Measurements from ENCODE around the gene TMEM94. TPM values are rescaled to one million over a fixed set of nuclear protein-coding genes. Genes with fewer than 3 reads are reported as not detected.
A peak's percentile ranks its signal among the peaks of the same experiment; 100 is the strongest.

The TMEM94 gene
- total and polyA plus RNA-seq, 2 of the 13 experiments (the other 11 are each of a cell fraction or from before 2014, with no cell fraction given): 32.6 to 134 TPM

DNA sequence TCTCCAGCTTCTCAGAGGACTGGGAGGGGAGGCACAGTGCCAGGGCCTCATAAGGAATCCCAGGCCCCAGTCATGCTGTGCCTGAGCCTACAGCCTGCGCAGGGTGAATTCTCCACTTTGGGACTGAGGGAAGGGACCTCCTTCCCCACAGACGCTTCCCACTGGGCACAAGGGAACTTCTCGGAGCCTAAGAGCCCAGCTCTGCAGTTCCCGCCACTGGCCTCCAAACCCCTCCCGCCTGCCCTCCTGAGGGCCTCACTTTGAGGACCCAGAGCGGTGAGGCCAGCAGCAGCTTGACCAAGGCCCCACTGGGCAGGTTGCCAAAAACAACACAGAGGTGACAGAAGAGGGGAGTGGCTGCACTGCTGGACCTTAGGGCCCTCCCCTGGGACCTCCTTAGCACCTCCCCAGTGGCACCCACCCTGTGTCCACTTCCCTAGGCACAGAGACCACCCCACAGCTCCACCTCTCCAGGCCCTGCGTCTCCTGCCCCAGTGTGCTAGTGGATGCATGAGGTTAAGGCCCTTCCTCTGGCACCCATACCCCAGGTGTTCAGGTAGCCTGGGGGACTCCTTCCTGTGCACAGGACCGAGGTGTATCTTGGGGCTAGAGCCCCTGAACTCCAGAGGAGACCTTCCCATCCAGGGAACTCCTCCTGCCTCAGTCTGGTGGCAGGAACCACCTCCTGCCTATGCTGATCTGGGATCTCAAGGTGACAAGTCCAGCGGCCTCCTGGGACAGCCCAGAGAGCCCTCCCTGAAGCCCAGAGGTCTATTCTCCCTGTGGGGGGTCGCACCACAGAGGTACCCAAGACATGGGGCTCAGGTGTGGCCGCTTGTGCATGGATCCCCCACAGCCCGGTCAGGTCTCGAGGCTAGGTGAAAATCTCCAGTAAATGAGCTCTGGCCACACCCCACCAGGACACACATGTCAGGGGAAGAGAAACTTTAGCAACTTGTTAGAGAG is 55.5 kb downstream of the TMEM94 start (continued):
- TF ChIP-seq, protein P1, sequence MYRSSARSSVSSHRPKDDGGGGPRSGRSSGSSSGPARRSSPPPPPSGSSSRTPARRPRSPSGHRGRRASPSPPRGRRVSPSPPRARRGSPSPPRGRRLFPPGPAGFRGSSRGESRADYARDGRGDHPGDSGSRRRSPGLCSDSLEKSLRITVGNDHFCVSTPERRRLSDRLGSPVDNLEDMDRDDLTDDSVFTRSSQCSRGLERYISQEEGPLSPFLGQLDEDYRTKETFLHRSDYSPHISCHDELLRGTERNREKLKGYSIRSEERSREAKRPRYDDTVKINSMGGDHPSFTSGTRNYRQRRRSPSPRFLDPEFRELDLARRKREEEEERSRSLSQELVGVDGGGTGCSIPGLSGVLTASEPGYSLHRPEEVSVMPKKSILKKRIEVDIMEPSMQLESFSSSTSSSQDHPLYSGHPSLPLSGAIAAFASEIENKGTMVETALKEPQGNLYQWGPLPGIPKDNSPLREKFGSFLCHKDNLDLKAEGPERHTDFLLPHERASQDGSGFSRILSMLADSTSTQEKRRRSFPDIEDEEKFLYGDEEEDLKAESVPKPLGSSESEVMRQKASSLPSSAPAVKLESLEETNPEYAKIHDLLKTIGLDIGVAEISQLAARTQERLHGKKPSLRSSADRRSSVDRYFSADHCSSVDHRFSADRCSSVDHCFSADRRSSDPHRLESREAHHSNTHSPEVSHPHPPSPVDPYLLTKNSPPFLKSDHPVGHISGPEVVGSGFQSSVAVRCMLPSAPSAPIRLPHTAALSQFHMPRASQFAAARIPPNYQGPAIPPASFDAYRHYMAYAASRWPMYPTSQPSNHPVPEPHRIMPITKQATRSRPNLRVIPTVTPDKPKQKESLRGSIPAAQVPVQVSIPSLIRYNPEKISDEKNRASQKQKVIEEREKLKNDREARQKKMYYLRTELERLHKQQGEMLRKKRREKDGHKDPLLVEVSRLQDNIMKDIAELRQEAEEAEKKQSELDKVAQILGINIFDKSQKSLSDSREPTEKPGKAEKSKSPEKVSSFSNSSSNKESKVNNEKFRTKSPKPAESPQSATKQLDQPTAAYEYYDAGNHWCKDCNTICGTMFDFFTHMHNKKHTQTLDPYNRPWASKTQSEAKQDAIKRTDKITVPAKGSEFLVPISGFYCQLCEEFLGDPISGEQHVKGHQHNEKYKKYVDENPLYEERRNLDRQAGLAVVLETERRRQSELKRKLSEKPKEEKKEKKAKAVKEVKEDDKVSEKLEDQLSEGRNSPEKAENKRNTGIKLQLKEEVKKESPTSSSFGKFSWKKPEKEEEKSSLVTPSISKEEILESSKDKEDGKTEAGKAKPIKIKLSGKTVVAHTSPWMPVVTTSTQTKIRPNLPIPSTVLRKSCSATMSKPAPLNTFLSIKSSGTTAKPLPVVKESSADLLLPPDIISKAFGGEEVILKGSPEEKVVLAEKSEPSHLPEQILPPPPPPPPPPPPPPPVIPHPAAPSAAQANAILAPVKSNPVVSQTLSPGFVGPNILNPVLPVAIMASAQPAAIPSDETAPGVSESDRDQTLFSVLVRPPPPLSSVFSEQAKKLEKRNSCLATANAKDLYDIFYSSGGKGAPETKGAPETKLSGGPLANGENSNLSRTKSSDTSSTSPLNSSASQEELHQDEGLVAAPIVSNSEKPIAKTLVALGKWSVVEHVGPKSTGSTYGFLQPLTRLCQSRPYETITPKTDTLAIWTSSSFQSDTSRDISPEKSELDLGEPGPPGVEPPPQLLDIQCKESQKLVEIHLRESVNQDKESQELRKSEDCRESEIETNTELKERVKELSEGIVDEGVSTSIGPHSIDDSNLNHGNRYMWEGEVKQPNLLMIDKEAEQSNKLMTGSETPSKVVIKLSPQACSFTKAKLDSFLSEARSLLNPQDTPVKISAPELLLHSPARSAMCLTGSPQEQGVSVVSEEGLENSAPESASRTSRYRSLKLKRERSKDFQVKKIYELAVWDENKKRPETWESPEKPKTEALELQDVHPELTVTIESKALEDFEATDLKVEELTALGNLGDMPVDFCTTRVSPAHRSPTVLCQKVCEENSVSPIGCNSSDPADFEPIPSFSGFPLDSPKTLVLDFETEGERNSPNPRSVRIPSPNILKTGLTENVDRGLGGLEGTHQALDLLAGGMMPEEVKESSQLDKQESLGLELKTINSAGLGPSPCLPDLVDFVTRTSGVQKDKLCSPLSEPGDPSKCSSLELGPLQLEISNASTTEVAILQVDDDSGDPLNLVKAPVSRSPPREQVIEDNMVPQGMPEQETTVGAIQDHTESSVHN (CRISPR knock-in tag; IDR thresholded peaks at IDR 0.05): peak; percentile 85
- TF ChIP-seq ZNF430 (CRISPR knock-in tag; IDR thresholded peaks at IDR 0.05) (peak; percentile 90; the same call in 1 of the 2 replicates), KDM5A (IDR thresholded peaks at IDR 0.05; ENCODE audit: borderline replicate concordance, low read length) (no peak), PCBP1 (IDR thresholded peaks at IDR 0.05; ENCODE audit: borderline replicate concordance, low read depth, low read length) (0 out of 2 replicates have a peak, but pooled peaks have one; percentile 46), NFYB (CRISPR knock-in tag; IDR thresholded peaks at IDR 0.05) (0 out of 2 replicates have a peak, but pooled peaks have one; percentile 17), ZNF292 (CRISPR knock-in tag; IDR thresholded peaks at IDR 0.05; ENCODE audit: borderline replicate concordance, low read depth) (peak; percentile 94), PAWR (CRISPR knock-in tag; IDR thresholded peaks at IDR 0.05; ENCODE audit: borderline replicate concordance) (no peak), KLF11 (CRISPR knock-in tag; IDR thresholded peaks at IDR 0.05) (peak; percentile 86; the same call in 1 of the 2 replicates), ZNF234 (CRISPR knock-in tag; conservative IDR thresholded peaks at IDR 0.05) (no peak), RFXAP (CRISPR knock-in tag; IDR thresholded peaks at IDR 0.05; ENCODE audit: borderline replicate concordance) (no peak), NFE2L1 (CRISPR knock-in tag; IDR thresholded peaks at IDR 0.05; ENCODE audit: borderline replicate concordance) (0 out of 2 replicates have a peak, but pooled peaks have one; percentile 18), SIX1 (CRISPR knock-in tag; IDR thresholded peaks at IDR 0.05; ENCODE audit: borderline replicate concordance) (no peak), TEAD3 (CRISPR knock-in tag; optimal IDR thresholded peaks at IDR 0.05; ENCODE audit: borderline replicate concordance) (peak; percentile 64), GLMP (CRISPR knock-in tag; IDR thresholded peaks at IDR 0.05; ENCODE audit: borderline replicate concordance) (no peak), MZF1 (CRISPR knock-in tag; IDR thresholded peaks at IDR 0.05; ENCODE audit: borderline replicate concordance) (0 out of 2 replicates have a peak, but pooled peaks have one; percentile 92), RORA (CRISPR knock-in tag; IDR thresholded peaks at IDR 0.05) (no peak)
- TF ChIP-seq, protein P2, sequence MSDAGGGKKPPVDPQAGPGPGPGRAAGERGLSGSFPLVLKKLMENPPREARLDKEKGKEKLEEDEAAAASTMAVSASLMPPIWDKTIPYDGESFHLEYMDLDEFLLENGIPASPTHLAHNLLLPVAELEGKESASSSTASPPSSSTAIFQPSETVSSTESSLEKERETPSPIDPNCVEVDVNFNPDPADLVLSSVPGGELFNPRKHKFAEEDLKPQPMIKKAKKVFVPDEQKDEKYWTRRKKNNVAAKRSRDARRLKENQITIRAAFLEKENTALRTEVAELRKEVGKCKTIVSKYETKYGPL (CRISPR knock-in tag; IDR thresholded peaks at IDR 0.05): no peak

Measured in HepG2 (cell line).